NCI-H69 (cell line): ENCODE data around the gene TUBA3E.
"Not testable (repeated sequence)": the region's sequence is repeated elsewhere in the genome, so short reads cannot be mapped to it uniquely, and the experiment has no call there.

Experiments used
- DNase-seq: peaks from one replicate; lab custom pipeline; 2025; lab: John Stamatoyannopoulos, UW

The TUBA3E gene

DNA sequence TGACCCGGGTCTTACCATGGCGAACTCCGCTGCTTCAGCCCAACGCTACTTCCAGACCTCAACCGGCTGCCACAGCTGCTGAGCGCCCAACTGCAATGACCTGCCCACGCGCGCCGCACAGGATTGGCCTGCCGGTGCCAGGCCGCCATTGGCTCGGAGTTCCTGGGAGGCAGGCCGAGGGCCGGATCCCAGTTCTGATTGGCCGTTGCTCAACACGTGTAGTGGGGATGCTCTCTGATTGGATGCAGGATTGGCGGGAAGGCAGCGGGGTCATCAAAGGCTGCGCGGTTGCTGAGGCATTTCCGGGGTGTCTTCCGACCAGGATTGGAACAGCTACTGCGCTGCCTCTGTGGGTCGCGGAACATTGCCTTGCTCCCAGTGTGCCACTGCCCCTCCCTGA is at the start of gene TUBA3E:
TSS of gene TUBA3E (minus strand) at position 97 of the 400 bp plus-strand sequence. CDS start at position 18, 79 bp downstream.
- no peak for DNase-seq

DNA sequence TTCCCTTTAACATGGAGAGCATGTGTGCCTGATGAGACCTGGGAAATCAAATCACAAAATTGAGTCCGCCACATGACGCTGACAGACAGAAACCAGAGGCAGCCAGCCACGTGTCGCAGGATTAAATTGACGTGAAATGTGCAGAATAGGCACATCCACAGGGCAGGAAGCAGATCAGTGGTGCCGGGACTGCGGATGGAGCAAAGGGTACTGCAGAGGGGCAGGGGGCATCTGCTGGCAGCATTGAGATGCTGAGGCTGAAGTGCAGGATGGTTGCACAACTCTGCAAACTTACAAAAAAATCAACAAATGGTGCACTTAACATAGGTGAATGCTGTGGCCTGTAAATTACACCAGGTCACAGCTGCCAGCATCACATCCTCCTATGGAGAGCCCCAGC is 48.2 kb upstream of the TUBA3E start:
- no peak for DNase-seq

DNA sequence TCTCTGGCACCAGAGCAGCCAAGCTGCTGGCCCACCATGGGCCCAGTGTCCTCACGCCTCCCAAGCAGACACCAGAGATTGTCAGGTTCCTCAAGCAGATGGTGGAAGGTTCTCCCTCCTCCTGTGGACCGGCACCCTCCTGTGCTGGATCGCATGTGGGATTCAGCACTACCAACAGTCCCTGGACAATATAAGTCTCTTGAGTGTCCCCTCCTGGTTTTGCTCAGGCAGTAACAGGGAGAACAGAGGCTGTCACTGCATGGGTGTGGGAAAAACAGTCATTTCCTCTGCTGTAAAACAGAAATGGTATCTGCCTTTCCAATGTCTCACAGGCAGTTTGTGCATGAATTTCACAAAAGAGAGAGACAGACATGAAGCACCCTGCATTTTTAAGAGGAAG is 47.7 kb upstream of the TUBA3E start:
- DNase-seq, result no peak

DNA sequence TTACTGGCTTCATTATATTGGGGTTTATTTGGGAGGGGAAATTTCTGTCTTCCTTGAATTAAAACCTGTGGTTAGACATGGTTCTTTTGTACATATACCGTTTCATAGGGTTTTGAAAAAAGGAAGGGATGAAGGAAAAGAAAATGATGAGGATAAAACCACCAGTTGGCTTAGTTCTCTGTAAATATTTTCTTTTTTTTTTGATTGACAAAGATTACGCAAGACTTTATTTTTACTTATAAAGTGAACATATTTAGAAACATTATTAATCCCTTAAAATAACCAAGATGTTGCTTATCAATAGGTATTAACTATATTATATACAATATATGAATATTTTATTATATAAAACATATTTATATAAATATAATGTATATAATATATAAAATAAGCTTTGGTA is 45.1 kb upstream of the TUBA3E start:
- DNase-seq, result no peak

DNA sequence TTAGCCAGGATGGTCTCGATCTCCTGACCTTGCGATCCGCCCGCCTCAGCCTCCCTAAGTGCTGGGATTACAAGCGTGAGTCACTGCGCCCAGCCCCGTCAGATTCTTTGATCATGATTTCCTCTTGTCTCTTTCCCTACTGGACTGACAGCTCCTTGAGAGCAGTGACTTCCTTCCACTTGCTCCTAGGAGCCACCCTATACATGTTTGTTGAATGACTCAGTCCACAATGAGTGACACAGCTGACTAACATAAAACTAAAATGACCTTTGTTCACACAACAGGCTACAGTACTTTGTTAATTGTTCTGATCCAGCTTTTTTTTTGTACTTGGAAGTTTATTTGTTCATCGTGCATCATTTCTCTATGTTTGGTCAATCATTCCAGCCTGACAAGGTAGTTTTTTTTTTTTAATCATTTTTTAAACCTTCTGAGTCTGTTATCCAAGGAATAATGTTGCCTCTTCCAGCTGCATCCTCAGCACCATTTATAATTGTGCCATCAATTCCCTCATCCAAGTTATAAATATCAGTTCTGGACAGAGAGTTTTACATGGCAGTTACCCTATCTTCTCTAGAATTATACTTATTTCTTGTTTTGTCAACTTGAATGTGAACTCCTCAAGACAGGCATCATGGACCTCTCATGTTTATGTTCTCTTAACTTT is 42.9 kb upstream of the TUBA3E start:
- no peak for DNase-seq

DNA sequence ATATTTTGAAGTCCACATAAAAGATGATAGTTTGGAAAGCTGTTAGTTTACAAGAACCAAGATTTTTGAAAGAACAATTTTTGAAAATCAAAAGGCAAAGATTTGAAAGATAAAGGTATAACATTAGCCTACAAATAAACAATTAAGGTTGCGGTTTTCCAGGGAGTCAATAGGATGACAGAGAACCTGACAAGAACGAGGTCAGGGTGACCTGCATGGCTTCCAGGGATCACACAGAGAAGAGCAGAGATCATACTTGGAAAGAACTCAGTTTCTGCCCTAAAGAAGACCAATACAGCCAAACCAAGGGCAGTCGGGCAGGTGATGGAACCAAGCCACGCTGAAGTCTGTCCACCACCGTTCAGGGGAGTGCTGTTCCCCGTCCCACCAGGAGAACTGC is 41.3 kb upstream of the TUBA3E start:
- not testable (repeated sequence) for DNase-seq

DNA sequence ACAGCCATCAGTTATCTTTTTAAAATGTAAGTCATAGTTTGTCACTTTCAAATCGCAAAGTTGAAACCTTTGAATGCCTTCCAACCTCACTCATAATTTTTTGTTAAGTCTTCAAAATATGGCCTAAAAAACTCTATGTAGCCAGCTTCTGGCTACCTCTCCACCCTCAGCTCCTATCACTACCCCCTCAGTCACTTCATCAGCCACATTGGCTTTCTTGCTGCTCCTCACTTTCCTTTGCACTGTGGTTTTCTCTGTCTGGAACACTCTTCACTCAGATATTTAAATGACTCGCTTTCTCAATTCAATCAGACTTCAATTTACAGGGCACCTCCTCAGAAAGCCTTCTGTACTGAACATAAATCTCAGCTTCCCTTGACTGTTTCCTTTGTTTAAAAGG is 34.8 kb upstream of the TUBA3E start:
- not testable (repeated sequence) for DNase-seq

DNA sequence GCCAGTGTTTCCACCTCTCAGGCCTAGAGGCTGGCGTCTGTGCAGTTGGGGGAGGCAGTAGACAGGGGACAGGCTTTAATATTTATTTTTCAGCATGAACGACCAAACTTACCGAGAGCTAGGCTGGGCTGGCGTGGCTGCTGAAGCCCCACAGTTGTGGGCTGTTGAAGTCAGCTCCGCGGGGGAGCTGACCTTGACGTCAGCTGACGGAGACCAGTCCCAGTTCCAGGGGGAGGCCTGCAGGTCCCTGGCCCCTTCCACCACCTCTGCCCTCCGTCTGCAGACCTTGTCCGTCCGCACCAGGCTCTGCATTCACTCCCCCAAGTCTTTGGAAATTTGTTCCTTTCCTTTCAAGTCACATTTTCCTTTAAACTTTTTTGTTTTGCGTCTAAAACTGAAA is 33.4 kb upstream of the TUBA3E start:
- no peak for DNase-seq

DNA sequence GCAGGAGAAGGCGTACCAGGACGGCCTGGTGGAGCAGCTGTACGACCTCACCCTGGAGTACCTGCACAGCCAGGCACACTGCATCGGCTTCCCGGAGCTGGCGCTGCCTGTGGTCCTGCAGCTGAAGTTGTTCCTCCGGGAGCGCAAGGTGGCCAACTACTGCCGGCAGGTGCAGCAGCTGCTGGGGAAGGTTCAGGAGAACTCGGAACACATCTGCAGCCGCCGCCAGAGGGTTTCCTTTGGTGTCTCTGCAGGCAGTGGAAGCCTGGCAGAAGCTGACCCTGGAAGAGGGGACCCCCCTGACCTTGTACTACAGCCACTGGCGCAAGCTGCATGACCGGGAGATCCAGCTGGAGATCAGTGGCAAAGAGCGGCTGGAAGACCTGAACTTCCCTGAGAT is 32.7 kb upstream of the TUBA3E start:
- not testable (repeated sequence) for DNase-seq

DNA sequence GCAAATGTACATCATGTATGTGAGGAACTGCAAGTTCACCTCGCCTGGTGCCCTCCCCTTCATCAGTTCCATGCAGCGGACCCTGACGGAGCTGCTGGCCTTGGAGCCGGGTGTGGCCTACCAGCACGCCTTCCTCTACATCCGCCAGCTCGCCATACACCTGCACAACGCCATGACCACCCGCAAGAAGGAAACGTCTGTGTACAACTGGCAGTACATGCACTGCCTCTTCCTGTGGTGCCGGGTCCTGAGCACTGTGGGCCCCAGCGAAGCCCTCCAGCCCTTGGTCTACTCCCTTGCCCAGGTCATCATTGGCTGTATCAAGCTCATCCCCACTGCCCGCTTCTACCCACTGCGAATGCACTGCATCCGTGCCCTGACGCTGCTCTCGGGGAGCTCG is 32.1 kb upstream of the TUBA3E start:
- not testable (repeated sequence) for DNase-seq

DNA sequence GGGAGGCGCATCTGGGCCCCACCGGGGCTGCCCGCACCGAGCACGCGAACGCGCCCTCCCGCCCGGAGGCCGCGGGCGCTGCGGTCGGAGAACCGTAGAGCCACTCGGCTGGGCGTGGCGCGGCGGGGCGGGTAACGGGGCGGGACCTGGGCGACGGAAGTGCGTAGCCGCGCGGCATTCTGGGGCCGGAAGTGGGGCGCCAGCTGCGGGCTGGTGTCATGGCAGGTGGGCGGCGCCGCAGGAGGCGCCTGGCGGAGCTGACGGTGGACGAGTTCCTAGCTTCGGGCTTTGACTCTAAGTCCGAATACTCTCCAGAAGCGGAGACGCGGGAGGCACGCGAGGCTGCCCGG is 30.9 kb upstream of the TUBA3E start:
- not testable (repeated sequence) for DNase-seq

DNA sequence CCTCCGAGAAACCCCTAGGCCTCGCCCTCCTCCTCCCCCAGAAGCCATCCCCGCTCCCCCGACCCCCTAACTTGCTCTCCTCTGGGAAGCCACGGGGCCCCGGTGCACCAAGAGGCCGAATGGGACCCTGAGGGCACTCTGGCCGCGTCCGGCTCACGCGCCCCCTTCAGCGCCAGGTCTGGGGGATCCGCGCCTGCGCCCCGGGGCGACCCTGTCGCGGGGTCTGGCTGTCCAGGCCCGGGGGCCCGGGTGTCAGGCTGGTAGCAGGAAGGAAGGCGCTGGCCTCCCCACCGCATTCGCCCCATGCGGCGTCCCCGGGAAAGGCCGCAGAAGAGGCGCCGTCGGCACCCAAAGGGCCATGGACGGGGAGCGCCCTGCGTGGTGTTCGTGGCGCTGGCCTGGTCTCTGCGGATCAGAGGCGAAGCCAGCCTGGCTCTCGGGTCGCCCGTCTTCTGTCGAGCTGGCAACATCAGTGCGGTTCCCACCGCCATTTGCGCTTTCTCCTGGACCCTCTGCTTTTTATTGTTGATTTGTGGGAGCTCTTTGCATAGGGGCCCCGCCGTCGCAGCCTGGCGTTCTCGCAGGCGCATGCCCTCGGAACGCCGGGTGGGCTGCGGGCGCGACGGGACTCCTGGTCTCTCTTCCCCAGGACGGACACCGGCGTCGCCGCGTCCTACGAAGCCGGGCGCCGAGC is 30.4 kb upstream of the TUBA3E start:
- not testable (repeated sequence) for DNase-seq

DNA sequence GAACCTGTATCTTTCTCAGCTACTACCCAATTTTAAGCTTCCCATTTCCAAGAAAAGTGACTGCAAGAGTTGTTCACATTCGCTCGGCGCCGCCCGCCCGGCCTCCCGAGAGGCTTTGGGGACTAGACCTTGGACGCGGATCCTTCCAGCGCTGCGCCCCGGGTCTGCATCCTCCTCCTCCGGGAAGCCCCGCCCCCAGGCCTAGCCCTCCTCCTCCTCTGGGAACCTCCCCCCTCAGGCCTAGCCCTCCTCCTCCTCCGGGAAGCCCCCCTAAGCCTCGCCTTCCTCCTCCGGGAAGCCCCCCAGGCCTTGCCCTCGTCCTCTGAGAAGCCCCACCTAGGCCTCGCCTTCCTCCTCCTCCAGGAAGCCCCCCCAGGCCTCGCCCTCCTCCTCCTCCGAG is 29.8 kb upstream of the TUBA3E start:
- DNase-seq, result not testable (repeated sequence)

DNA sequence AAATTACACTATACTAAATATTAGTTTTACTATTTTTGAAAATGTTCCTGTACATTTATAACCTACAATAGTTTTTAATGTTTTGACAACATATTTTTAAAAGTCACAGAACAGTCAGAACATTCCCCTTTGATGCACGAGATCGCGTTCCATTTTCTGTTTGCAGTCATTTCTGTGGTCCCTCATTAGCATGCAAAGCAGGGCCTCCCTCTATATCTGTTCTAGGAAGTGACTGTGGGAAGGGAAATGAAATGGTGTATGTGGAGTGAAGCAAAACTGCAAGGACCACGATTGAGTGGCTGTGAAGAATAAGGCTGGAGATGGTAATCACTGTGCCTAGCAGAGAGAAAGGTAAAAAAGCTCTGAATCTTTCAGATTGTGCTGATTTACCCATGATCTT is 24.3 kb upstream of the TUBA3E start:
- not testable (repeated sequence) for DNase-seq

DNA sequence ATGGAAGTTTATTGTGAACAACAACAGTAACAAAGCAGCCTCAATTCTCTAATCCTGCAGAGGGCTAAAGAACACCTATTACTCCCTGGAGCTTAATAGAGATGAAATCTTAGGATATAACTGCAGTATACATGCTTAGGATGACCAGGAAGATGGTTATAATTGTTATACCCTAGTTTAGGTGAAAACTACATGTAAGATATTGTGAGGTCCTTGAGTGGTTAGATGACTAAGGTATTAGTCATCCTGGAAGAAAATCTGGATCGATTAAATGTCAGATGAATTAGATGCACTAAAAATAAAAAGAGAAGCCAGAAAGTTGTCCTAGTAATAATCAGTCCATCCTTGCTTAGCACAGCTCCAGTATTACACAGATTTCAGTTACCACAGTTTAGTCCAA is 22.3 kb upstream of the TUBA3E start:
- not testable (repeated sequence) for DNase-seq

DNA sequence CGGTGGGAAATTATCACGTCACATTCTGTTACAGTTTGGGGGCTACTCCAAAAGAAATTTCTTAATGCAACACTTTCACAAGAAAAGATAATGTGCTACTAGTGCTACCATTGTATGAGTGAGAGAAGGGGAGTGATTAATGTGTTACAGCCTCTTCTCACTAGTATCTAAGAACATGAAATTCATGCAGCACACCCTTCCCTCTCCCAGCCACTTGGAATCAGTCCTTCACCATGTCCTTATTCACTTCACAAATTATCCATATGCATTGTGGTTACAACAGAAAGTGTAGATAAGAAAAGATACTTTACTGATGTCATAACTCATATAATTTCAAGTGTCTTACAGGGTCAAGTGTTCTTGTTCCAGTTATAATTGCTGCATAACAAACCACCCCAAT is 20.9 kb upstream of the TUBA3E start:
- not testable (repeated sequence) for DNase-seq

DNA sequence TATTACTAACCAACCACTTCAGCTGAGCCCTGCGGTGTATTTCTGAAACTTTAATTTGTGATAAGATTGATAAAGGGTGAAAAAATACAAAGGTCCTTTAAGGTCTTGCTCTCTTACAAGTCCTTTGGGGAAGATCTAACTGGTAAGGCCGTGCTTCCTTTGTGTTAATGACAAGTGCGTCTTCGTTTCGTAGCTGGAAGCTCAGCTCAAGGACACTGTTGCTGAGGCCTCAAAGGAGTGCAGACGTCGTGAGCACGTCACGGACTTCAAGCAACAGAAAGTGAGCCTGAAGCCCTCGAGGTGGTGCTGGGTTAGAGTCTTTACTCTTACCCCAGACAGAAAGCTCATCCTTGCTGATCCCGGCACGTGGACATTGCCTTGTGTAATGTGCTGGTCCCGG is 8.8 kb upstream of the TUBA3E start:
- not testable (repeated sequence) for DNase-seq

DNA sequence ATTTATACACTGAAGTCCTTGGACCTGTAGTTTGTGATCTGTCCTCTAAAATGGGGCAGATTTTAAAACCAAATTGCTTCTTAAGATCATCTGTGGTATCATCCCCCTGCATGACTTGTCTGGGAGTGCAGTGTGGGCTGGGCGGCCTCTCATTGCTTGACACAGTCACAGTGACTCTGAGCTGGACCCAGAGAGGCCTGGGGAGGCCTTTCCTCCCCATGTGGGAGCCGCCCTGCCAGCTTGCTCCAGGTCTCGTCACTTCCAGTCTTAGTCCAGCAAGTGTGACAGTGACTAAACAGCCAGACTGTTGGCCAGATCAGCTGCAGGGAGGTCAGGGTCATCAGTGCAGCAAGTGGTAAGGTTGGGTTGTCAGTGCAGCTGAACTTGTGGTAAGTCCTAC is 4.9 kb upstream of the TUBA3E start:
- not testable (repeated sequence) for DNase-seq

DNA sequence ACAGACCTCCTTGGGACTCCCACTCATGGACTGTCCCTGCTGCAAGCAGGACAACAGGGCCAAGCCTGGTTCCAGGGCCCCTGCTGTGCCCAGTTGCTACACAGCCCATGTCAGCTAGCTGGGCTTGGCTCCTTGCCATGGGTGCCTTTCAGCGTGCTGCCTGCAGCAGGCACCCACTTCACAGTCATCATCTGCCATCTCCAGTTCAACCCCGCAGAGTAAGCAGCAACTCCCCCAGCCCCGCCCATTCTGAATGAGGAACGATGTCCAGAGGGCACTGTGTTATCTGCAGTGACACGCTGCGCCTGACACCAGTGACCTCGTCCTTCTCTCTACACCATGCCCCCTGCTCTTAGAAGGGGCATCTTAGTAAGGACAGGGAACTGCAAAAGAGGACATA is 4.3 kb upstream of the TUBA3E start:
- DNase-seq, result peak; percentile 21

DNA sequence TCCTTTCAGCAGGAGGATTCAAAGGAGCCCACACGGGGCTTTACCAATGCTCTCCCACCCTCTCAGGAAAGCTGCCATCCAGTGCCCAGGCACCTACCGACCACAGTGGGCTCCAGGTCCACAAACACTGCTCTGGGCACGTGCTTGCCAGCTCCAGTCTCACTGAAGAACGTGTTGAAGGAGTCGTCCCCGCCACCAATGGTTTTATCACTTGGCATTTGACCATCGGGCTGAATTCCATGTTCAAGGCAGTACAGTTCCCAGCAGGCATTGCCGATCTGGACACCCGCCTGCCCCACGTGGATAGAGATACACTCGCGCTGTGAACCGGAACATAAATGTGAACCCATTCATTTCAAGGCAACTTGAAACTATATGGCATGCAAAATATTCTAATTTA is 2.2 kb downstream of the TUBA3E start:
- not testable (repeated sequence) for DNase-seq

DNA sequence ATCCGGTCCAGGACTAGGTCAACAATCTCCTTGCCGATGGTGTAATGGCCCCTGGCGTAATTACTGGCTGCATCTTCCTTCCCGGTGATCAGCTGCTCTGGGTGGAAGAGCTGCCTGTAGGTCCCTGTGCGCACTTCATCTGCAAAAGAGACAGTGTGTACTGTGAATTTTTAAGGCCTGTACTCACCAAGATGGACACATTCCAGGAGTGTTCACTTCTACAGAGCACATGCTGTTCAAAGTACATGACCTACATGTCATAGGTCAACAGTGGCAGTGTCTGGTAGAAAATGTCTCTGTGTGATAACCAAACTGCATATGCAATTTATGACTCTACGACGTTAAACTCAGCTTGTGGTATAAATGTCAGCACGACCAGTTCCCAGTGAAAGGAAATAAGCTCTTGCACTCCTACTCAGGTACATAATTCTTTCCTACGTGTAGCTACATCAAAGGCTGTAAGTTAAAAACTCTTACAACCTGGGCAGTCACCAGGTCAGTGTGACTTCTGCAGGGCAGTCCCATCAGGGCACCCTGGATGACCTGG is 3.1 kb downstream of the TUBA3E start:
- DNase-seq, result not testable (repeated sequence)

DNA sequence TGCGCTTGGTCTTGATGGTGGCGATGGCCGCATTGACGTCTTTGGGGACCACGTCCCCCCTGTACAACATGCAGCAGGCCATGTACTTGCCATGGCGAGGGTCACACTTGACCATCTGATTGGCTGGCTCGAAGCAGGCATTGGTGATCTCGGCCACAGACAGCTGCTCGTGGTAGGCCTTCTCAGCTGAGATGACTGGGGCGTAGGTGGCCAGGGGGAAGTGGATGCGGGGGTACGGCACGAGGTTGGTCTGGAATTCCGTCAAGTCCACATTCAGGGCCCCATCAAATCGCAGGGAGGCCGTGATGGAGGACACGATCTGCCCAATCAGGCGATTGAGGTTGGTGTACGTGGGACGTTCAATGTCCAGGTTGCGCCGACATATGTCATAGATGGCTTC is 4.4 kb downstream of the TUBA3E start:
- not testable (repeated sequence) for DNase-seq

DNA sequence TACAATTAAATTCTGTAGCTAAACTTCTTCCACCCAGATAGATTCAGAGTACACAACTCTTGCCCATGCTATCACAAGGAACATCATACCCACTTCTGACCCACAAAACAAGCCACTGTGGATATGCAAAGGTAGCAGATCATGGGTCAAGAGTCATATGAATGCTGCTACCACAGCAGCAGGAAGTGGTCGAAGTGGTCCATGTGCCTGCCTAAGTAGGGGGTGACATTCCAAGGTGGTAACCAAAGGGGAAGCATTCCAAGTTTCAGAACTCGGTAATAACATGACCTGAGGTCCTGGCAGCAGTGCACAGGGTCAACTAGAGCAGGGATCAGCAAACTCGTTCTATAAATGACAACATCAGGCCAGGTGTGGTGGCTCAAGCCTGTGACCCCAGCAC is 5.8 kb downstream of the TUBA3E start:
- DNase-seq, result not testable (repeated sequence)
